RWPE2 (cell line): Measurements from ENCODE around the gene VOPP1.

ENCODE experiments used
- ATAC-seq: fragments of 200-7000 bp; cut with Tn5 transposase; 3 replicates; pipeline ENCODE4 v1.9.1; 2021; ENCODE audit warnings: low read depth
- DNase-seq: peaks from one replicate; pipeline ENCODE4 v3.0.0-alpha.2; 2020; ENCODE audit warnings: low spot score
- H3K27ac ChIP-seq: fragments of 450-650 bp; 2 replicates; pipeline ENCODE4 v1.5.1; 2017; ENCODE audit warnings: mild to moderate bottlenecking; ENCODE audit not compliant: poor library complexity, severe bottlenecking
- H3K27me3 ChIP-seq: fragments of 250-450 bp; sonication (Bioruptor Pico); 2 replicates; pipeline ENCODE4 v1.5.1; 2021; ENCODE audit warnings: mild to moderate bottlenecking, moderate library complexity; ENCODE audit not compliant: insufficient read depth, poor library complexity, severe bottlenecking
- H3K36me3 ChIP-seq: fragments of 250-450 bp; sonication (Bioruptor Pico); 2 replicates; pipeline ENCODE4 v1.5.1; 2020; ENCODE audit warnings: low read depth, mild to moderate bottlenecking, moderate library complexity
- H3K4me1 ChIP-seq: fragments of 250-450 bp; sonication (Bioruptor Pico); 2 replicates; pipeline ENCODE4 v1.5.1; 2021; ENCODE audit warnings: mild to moderate bottlenecking, moderate library complexity; ENCODE audit not compliant: insufficient read depth, poor library complexity, severe bottlenecking
- H3K4me3 ChIP-seq: fragments of 250-450 bp; sonication (Bioruptor Pico); 2 replicates; pipeline ENCODE4 v1.5.1; 2021; ENCODE audit warnings: mild to moderate bottlenecking, moderate library complexity; ENCODE audit not compliant: severe bottlenecking
- H3K9me3 ChIP-seq: fragments of 250-450 bp; sonication (Bioruptor Pico); 2 replicates; pipeline ENCODE4 v1.5.1; 2021; ENCODE audit warnings: mild to moderate bottlenecking, moderate library complexity; ENCODE audit not compliant: severe bottlenecking
- TF ChIP-seq, protein P1 (sequence below): fragments of 450-650 bp; IDR thresholded peaks from one replicate; pipeline ENCODE4 v1.5.1; 2017; ENCODE audit warnings: mild to moderate bottlenecking, moderate library complexity; ENCODE audit not compliant: poor library complexity, severe bottlenecking

Gene VOPP1

DNA sequence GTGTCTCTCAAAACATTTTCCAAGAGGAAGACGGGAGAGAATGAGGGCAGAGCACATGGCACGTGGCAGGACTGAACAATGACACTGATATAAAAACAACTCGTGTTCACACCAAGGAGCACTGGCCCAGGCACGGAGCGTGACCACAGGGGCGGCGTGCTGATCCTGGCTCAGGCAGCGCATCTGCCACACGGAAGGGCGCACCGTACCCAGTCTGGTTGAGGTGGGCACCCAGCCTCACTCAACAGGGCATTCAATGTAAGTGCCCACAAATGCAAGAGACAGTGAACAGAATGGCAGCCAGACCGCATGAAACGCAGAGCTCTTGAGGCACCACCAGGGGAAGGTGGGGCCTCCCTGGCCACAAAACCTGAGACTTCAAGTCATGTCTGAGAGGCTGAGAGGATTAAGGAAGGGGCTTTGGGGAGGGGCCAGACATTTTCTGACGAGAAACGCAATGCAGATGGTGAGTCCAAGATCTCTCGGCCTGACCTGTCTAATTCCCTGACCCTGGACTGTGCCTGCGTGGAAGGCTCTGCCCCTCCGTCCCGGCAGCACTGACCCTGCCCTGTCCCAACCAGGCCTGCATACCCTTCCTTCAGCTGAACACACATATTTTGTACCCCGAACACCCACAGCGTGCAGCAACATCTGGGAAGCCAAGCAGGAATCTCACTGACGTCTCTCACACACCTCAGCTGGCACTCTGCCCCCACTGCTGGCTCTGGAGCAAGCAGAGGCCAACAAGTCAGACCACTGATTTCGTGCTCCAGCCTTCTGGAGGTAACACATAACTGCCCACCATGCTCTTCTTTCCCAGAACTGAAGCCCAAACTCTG, 35.5 kb downstream of the VOPP1 start:
- no peaks in the 10 kb centered on the region for H3K36me3 ChIP-seq
- no peak overlapping the region for H3K27ac ChIP-seq
- no peaks in the 10 kb centered on the region for H3K9me3 ChIP-seq
- ATAC-seq (no peak), DNase-seq (no peak)
- TF ChIP-seq, protein P1, sequence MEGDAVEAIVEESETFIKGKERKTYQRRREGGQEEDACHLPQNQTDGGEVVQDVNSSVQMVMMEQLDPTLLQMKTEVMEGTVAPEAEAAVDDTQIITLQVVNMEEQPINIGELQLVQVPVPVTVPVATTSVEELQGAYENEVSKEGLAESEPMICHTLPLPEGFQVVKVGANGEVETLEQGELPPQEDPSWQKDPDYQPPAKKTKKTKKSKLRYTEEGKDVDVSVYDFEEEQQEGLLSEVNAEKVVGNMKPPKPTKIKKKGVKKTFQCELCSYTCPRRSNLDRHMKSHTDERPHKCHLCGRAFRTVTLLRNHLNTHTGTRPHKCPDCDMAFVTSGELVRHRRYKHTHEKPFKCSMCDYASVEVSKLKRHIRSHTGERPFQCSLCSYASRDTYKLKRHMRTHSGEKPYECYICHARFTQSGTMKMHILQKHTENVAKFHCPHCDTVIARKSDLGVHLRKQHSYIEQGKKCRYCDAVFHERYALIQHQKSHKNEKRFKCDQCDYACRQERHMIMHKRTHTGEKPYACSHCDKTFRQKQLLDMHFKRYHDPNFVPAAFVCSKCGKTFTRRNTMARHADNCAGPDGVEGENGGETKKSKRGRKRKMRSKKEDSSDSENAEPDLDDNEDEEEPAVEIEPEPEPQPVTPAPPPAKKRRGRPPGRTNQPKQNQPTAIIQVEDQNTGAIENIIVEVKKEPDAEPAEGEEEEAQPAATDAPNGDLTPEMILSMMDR, result no peak
- H3K4me3 ChIP-seq, result no peak overlapping the region
- H3K4me1 ChIP-seq, result peaks cover 33% of the 10 kb centered on the region
- no peaks in the 10 kb centered on the region for H3K27me3 ChIP-seq

DNA sequence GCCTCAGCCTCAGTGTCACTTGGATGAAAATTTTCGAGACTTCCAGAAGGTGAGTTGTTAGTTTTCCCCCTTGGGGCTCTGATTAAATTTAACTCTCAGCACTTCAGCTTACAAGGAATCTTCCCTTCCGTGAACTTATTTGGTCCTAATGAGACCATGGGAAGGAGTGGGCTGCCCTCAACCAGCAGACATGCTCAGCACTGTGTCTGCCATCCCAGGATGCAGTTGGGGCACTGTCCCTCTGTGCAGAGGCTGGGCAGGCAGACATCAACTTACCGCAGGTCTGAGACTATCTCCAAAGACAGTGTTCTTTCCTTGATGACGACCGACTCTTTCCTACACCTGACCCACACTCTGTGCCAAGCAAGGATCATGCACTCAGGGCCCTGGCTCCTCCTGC, 36.7 kb downstream of the VOPP1 start:
- ATAC-seq, result no peak
- H3K36me3 ChIP-seq, result no peaks in the 10 kb centered on the region
- no peak overlapping the region for H3K27ac ChIP-seq
- H3K4me1 ChIP-seq, result peaks cover 33% of the 10 kb centered on the region
- H3K27me3 ChIP-seq, result no peaks in the 10 kb centered on the region
- DNase-seq, result no peak
- no peaks in the 10 kb centered on the region for H3K9me3 ChIP-seq
- TF ChIP-seq, protein P1, result no peak
- no peak overlapping the region for H3K4me3 ChIP-seq

DNA sequence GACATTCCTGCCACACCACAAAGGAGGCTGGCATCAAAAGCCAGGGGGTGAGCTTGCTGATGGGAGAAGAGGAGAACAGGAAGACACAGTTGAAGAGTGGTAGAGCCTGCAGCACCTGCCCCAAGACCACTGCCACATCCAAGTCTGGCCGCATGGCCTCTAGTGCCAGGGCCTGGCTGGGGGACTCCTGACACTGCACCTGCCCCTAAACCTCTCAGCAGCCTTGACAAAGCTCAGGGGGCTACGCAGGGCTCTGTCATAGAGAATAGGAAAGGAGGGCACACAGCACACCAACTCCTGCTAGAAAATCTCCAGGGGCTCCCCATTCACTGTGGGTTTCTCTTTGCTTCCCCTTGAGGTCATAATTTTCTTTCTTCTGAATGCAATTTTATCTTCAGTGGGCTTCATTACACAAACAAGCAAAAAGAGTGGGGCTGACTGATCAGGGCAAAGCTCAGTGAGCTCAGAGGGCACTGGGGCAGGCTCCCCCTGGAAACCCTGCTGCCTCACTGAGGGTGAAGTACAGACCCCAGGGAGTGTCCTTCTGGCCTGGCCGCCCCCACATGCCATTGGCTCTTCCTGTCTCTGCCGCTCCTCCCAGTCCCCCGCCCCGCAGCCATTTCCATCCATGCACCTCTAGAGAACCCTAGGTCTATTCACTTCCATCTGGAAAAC, 37.2 kb downstream of the VOPP1 start:
- H3K27me3 ChIP-seq, result no peaks in the 10 kb centered on the region
- H3K4me1 ChIP-seq, result peaks cover 33% of the 10 kb centered on the region
- no peaks in the 10 kb centered on the region for H3K9me3 ChIP-seq
- H3K36me3 ChIP-seq, result no peaks in the 10 kb centered on the region
- no peak overlapping the region for H3K4me3 ChIP-seq
- TF ChIP-seq, protein P1, result no peak
- DNase-seq (no peak), ATAC-seq (no peak; the same call in 2 of the 3 replicates)
- H3K27ac ChIP-seq, result peak overlapping the region; percentile 30

DNA sequence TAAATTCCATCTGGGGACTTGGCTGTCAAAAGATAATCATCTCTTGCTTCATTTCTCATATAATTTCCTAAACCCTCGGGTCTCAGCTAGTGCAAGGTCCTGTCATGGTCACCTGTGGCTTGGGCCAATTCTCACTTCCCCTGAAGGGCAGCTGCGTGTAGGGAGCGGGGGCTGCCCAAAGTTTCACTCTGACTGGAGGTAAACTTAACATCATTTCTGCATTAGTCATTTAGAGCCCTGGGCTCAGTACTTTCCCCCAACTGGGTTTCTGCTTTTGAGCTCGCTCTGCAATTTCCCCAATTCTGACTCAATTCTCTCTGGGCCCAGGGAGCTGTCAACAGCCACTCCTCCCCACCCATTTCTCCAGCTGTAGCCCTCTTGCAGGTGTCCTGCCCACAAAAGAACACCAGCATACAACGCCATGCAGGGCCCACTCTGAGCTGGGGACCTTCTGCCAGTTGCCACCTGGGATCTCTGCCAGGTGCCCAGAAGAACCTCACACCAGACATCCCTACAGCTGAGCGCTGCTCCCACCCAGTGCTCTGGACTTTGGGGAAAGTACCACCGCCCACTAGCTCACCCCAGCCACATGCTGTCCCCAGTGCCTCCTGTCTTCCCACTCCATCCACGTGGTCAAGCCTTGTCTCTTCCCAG, 37.9 kb downstream of the VOPP1 start:
- Histone ChIP-seq H3K27ac (peak overlapping the region; percentile 30), H3K36me3 (no peaks in the 10 kb centered on the region), H3K4me3 (no peak overlapping the region), H3K27me3 (no peaks in the 10 kb centered on the region), H3K4me1 (peaks cover 32% of the 10 kb centered on the region), H3K9me3 (no peaks in the 10 kb centered on the region)
- DNase-seq (no peak), ATAC-seq (peak; percentile 76)
- TF ChIP-seq, protein P1, result no peak
